Measurements from ENCODE around the gene SHMT1. TPM values are rescaled to one million over a fixed set of nuclear protein-coding genes. Genes with fewer than 3 reads are reported as not detected.
"Not testable (repeated sequence)": the region's sequence is repeated elsewhere in the genome, so short reads cannot be mapped to it uniquely, and the experiment has no call there.

Gene SHMT1
- total and polyA plus RNA-seq, 2 experiments from 2014 or later, result 30.4 to 36.2 TPM

DNA sequence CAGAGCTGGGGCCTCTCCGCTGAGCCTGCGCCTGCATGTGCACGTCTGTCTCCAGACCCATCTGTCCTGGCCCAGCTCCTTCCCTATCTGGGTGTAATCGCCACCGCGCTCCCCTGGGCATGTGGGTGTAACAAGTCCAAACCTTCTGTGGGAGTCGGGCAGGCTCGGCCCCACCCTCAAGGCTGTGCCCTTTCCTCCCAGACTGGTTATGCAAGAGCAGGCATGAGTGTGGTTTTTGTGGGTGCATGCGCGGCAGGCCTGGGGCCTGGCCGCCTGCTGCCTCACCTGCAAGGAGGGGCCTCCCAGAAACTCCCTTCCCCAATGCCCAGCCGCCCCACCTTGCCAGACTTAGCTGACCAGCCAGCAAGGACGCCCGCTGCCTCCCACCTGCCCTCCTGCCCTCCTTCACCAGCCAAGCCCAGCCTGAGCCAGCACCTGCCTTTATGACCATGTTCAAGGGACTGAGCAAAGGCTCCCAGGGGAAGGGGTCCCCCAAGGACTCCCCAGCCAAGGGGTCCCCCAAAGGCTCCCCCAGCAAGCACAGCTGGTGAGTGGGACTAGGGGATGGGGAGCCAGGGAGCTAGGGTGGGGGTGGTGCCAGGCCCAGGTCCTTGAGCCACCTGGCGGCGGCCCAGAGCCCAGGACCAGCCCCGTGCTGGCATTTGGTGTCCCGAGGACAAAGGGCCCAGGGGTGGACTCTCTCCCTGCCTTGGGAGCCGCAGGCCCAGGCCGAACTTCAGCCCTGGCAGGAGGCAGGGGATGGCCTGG, 14.3 kb upstream of the SHMT1 start, which contains the start of gene EVPLL:
Gene EVPLL, plus strand, starts transcription at position 342 of the 768 bp plus-strand sequence. CDS start 3,160 bp downstream, outside the sequence.
- Histone ChIP-seq H3K79me2 (no peaks in the 10 kb centered on the region), H3K9me3 (ENCODE audit: low read depth) (no peaks in the 10 kb centered on the region), H3K4me1 (ENCODE audit: insufficient read depth) (no peaks in the 10 kb centered on the region), H3K27ac (no peak within 1 kb of the TSS), H3K9me2 (replicated peaks; ENCODE audit: insufficient read depth) (no peaks in the 10 kb centered on the region), H2AFZ (no peak within 1 kb of the TSS), H3K27me3 (no peaks in the 10 kb centered on the region), H3K4me3 (no peak within 1 kb of the TSS), H3K36me3 (replicated peaks; ENCODE audit: insufficient read depth, low read depth) (no peaks in the 10 kb centered on the region), H3K4me2 (no peak within 1 kb of the TSS), H4K20me1 (ENCODE audit: insufficient read depth, poor library complexity, severe bottlenecking) (no peaks in the 10 kb centered on the region)
- TF ChIP-seq, protein P1, sequence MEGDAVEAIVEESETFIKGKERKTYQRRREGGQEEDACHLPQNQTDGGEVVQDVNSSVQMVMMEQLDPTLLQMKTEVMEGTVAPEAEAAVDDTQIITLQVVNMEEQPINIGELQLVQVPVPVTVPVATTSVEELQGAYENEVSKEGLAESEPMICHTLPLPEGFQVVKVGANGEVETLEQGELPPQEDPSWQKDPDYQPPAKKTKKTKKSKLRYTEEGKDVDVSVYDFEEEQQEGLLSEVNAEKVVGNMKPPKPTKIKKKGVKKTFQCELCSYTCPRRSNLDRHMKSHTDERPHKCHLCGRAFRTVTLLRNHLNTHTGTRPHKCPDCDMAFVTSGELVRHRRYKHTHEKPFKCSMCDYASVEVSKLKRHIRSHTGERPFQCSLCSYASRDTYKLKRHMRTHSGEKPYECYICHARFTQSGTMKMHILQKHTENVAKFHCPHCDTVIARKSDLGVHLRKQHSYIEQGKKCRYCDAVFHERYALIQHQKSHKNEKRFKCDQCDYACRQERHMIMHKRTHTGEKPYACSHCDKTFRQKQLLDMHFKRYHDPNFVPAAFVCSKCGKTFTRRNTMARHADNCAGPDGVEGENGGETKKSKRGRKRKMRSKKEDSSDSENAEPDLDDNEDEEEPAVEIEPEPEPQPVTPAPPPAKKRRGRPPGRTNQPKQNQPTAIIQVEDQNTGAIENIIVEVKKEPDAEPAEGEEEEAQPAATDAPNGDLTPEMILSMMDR (IDR thresholded peaks at IDR 0.05; ENCODE audit: poor library complexity), result no peak
- TF ChIP-seq EZH2phosphoT487 (IDR thresholded peaks at IDR 0.05; ENCODE audit: low read depth, severe bottlenecking, unreplicated experiment) (no peak), EZH2 (IDR thresholded peaks at IDR 0.05; ENCODE audit: borderline replicate concordance) (no peak)
- 71% methylated on average over 20 of the region's 20 CpGs for WGBS (ENCODE audit: low lambda C conversion rate, missing lambda C conversion rate)
- no peak for DNase-seq (ENCODE audit: low spot score)

DNA sequence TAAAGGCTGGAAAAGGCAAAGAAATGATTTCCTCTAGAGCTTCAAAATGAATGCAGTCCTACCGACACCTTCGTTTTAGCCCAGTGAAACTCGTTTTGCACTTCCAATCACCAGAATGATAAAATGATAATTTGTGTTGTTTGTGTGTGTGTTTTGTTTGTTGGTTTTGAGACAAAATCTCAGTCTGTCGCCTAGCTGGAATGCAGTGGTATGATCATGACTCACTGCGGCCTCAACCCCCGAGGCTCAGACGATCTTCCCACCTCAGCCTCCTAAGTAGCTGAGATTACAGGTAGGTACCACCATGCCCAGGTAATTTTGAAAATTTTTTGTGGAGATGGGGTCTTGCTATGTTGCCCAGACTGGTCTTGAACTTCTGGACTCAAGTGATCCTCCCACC, 10.9 kb upstream of the SHMT1 start:
- Histone ChIP-seq H3K27ac (no peak overlapping the region), H3K4me1 (ENCODE audit: insufficient read depth) (no peaks in the 10 kb centered on the region), H3K79me2 (no peaks in the 10 kb centered on the region), H3K4me2 (no peak overlapping the region), H3K36me3 (replicated peaks; ENCODE audit: insufficient read depth, low read depth) (no peaks in the 10 kb centered on the region), H3K4me3 (no peak overlapping the region), H4K20me1 (ENCODE audit: insufficient read depth, poor library complexity, severe bottlenecking) (no peaks in the 10 kb centered on the region), H3K9me3 (ENCODE audit: low read depth) (no peaks in the 10 kb centered on the region), H2AFZ (no peak overlapping the region), H3K27me3 (no peaks in the 10 kb centered on the region), H3K9me2 (replicated peaks; ENCODE audit: insufficient read depth) (no peaks in the 10 kb centered on the region)
- 85% methylated on average over 7 of the region's 7 CpGs for WGBS (ENCODE audit: low lambda C conversion rate, missing lambda C conversion rate)
- TF ChIP-seq EZH2 (IDR thresholded peaks at IDR 0.05; ENCODE audit: borderline replicate concordance) (no peak), EZH2phosphoT487 (IDR thresholded peaks at IDR 0.05; ENCODE audit: low read depth, severe bottlenecking, unreplicated experiment) (no peak)
- TF ChIP-seq, protein P1 (IDR thresholded peaks at IDR 0.05; ENCODE audit: poor library complexity), result no peak
- no peak for DNase-seq (ENCODE audit: low spot score)

DNA sequence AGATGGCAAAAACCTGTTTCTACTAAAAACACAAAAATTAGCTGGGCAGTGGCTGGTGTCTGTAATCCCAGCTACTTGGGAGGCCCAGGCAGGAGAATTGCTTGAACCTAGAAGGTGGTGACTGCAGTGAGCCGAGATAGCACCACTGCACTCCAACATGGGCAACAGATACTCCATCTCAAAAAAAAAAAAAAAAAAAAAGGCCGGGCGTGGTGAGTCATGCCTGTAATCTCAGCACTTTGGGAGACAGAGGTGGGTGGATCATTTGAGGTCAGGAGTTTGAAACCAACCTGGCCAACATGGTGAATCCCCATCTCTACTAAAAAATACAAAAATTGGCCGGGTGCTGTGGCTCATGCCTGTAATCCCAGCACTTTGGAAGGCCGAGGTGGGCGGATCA, 9.8 kb upstream of the SHMT1 start:
- H3K4me1 ChIP-seq (ENCODE audit: insufficient read depth); DNase-seq (ENCODE audit: low spot score); H4K20me1 ChIP-seq (ENCODE audit: insufficient read depth, poor library complexity, severe bottlenecking); H3K27me3 ChIP-seq; H2AFZ ChIP-seq; H3K27ac ChIP-seq; H3K79me2 ChIP-seq; H3K9me2 ChIP-seq (replicated peaks; ENCODE audit: insufficient read depth); H3K9me3 ChIP-seq (ENCODE audit: low read depth); H3K4me3 ChIP-seq; H3K36me3 ChIP-seq (replicated peaks; ENCODE audit: insufficient read depth, low read depth); H3K4me2 ChIP-seq: not testable (repeated sequence)
- 91% methylated on average over 6 of the region's 6 CpGs for WGBS (ENCODE audit: low lambda C conversion rate, missing lambda C conversion rate)

DNA sequence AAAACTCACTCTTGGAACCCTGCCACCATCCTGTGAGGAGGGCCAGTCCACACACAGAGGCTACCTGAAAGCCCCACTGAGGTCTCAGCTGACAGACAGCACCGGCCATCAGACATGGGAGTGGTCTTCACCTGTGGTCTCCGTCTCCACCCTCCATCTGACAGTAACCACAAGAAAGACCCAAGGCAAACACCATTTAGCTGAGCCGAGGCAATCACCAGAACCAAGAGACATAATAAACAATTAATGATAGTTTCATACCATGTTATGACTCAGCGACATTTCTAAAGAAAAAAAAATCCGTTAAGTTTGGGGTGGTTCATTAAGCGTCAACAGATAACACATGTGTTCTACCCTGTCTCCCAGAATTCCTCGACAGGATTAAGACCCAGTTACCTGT, 8.1 kb upstream of the SHMT1 start:
- Histone ChIP-seq H4K20me1 (ENCODE audit: insufficient read depth, poor library complexity, severe bottlenecking) (no peaks in the 10 kb centered on the region), H3K4me3 (no peak overlapping the region), H3K9me2 (replicated peaks; ENCODE audit: insufficient read depth) (no peaks in the 10 kb centered on the region), H3K79me2 (no peaks in the 10 kb centered on the region), H3K9me3 (ENCODE audit: low read depth) (no peaks in the 10 kb centered on the region), H2AFZ (no peak overlapping the region), H3K27me3 (no peaks in the 10 kb centered on the region), H3K36me3 (replicated peaks; ENCODE audit: insufficient read depth, low read depth) (no peaks in the 10 kb centered on the region), H3K4me2 (no peak overlapping the region), H3K27ac (no peak overlapping the region), H3K4me1 (ENCODE audit: insufficient read depth) (no peaks in the 10 kb centered on the region)
- TF ChIP-seq, protein P1 (IDR thresholded peaks at IDR 0.05; ENCODE audit: poor library complexity), result no peak
- TF ChIP-seq EZH2 (IDR thresholded peaks at IDR 0.05; ENCODE audit: borderline replicate concordance), result no peak
- no peak for TF ChIP-seq EZH2phosphoT487 (IDR thresholded peaks at IDR 0.05; ENCODE audit: low read depth, severe bottlenecking, unreplicated experiment)
- 85% methylated on average over 7 of the region's 7 CpGs for WGBS (ENCODE audit: low lambda C conversion rate, missing lambda C conversion rate)
- no peak for DNase-seq (ENCODE audit: low spot score)

All from hepatocyte (in vitro differentiated cells).